Lower leg skin (tissue), 3 donors: ENCODE data around the gene VSIG10.

Experiments
- CTCF ChIP-seq, 3 donors: fragments of 450-650 bp; IDR thresholded peaks; one replicate each; pipeline ENCODE4 v1.5.1; 2016; ENCODE audit warnings: antibody characterized with exemption in 3 of 3, mild to moderate bottlenecking in 3 of 3, moderate library complexity in 2 of 3
- POLR2A ChIP-seq, 2 donors: fragments of 450-650 bp; IDR thresholded peaks; one replicate each; pipeline ENCODE4 v1.6.1; 2016 to 2017; ENCODE audit warnings: antibody characterized with exemption in 2 of 2, mild to moderate bottlenecking in 1 of 2, moderate library complexity in 1 of 2

- no peak for TF ChIP-seq CTCF (IDR thresholded peaks at IDR 0.05)
- TF ChIP-seq POLR2A (IDR thresholded peaks at IDR 0.05), result no peak
Observed at GRCh38 chr12:118098911-118099671, 4.7 kb downstream of the VSIG10 start.
